ENCODE data around the gene SLC35E2B. TPM values are rescaled to one million over a fixed set of nuclear protein-coding genes. Genes with fewer than 3 reads are reported as not detected.

Gene SLC35E2B
- total RNA-seq, 1 experiment from 2014 or later, result 41.7 TPM

DNA sequence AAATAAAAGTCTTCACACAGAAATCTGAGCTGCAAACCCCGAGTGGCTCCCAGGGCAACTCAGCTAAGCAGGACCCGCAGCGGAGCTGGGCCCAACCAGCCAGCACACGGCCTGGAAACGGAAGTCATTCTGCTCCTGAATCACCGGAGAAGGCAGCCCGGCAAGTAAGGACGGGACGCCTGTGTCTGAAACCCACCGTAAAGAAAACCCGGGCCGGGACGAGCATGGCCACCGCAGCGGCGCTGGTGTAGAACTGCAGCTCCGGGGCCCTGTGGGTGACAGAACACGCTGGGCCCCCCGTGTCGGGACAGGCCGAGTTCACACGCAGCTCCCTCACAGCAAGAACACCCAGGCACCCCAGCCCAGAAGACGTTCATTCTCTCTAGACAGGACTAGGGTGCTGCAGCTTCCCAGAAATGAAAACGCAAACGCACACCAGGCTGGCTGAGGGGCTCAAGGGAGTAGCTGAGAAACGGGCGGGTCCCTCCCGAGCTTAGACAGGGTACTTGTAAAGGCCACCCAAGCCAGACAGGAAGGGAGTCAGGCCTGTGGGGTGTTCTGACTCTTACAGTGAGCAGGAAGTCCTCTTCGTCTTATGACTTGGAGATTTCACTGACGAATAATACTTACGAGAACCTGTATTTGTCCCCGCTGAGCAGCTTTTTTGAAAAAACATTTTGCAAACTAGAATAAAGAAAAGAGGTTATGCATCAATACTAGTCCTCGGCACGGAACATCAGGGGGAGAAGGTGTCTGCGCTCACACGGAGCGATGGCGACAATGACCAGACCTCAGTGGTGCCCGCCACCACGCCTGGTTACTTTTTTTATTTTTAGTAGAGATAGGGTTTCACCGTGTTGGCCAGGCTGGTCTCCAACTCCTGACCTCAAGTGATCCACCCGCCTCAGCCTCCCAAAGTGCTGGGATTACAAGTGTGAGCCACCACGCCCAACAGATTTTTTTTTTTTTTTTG lies 22.8 kb downstream of the SLC35E2B start:
- H3K27ac Mint-ChIP-seq, result no peak overlapping the region; a peak in 1 of 7 replicates
- H3K4me3 Mint-ChIP-seq, result no peak overlapping the region

More for the DNA sequence above, 22.8 kb downstream of the SLC35E2B start:
- Histone ChIP-seq H3K9ac (ENCODE audit: extremely low read depth, insufficient read length, low read length) (no peak overlapping the region), H4K20me1 (ENCODE audit: control insufficient read depth, insufficient read depth, insufficient read length) (no peaks in the 10 kb centered on the region), H3K18ac (ENCODE audit: insufficient read length, low read depth, low read length) (no peak overlapping the region), H3K4ac (ENCODE audit: low read depth, low read length) (no peak overlapping the region), H2BK20ac (ENCODE audit: low read depth, low read length, poor library complexity, severe bottlenecking) (no peak overlapping the region), H2BK5ac (ENCODE audit: insufficient read length, low read length) (no peak overlapping the region), H3K14ac (ENCODE audit: insufficient read depth, low read length) (no peak overlapping the region), H3K23ac (ENCODE audit: insufficient read length, low read depth, low read length) (no peak overlapping the region), H3K79me2 (ENCODE audit: insufficient read depth, low read length) (no peaks in the 10 kb centered on the region), H3K23me2 (ENCODE audit: insufficient read length, low read depth, low read length, poor library complexity, severe bottlenecking) (no peaks in the 10 kb centered on the region), H2AK5ac (ENCODE audit: insufficient read length, low read length) (no peak overlapping the region), H3K56ac (ENCODE audit: insufficient read length, low read depth, low read length) (no peak overlapping the region), H2AFZ (ENCODE audit: low read length) (no peak overlapping the region), H3T11ph (ENCODE audit: low read length) (no peak overlapping the region), H3K79me1 (ENCODE audit: insufficient read depth, low read depth, low read length, poor library complexity, severe bottlenecking) (no peaks in the 10 kb centered on the region), H3K4me2 (ENCODE audit: insufficient read depth, insufficient read length, low read length) (no peak overlapping the region), H3K4me1 (ENCODE audit: insufficient read depth, low read length) (no peaks in the 10 kb centered on the region), H2BK120ac (ENCODE audit: low read depth, low read length, poor library complexity, severe bottlenecking) (no peak overlapping the region), H4K91ac (ENCODE audit: insufficient read length, low read depth, low read length) (no peak overlapping the region), H4K5ac (ENCODE audit: insufficient read length, low read depth, low read length) (no peak overlapping the region), H2BK12ac (ENCODE audit: insufficient read length, low read depth, low read length) (no peak overlapping the region), H4K8ac (replicated peaks; ENCODE audit: insufficient read length, low read depth, low read length) (no peak overlapping the region), H2BK15ac (ENCODE audit: low read depth, low read length) (no peak overlapping the region), H3K27ac (ENCODE audit: insufficient read length, low read depth, low read length) (no peak overlapping the region), H3K27me3 (ENCODE audit: insufficient read depth, low read length) (no peaks in the 10 kb centered on the region), H3K9me3 (ENCODE audit: control insufficient read depth, low read depth, low read length) (no peaks in the 10 kb centered on the region)
- TF ChIP-seq, protein P1, sequence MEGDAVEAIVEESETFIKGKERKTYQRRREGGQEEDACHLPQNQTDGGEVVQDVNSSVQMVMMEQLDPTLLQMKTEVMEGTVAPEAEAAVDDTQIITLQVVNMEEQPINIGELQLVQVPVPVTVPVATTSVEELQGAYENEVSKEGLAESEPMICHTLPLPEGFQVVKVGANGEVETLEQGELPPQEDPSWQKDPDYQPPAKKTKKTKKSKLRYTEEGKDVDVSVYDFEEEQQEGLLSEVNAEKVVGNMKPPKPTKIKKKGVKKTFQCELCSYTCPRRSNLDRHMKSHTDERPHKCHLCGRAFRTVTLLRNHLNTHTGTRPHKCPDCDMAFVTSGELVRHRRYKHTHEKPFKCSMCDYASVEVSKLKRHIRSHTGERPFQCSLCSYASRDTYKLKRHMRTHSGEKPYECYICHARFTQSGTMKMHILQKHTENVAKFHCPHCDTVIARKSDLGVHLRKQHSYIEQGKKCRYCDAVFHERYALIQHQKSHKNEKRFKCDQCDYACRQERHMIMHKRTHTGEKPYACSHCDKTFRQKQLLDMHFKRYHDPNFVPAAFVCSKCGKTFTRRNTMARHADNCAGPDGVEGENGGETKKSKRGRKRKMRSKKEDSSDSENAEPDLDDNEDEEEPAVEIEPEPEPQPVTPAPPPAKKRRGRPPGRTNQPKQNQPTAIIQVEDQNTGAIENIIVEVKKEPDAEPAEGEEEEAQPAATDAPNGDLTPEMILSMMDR (conservative IDR thresholded peaks at IDR 0.05), result no peak
- Mint-ChIP-seq H3K36me3 (ENCODE audit: insufficient read depth in 1 of 3, low read depth in 3 of 3) (peaks cover 10 to 51% (median 48%) of the 10 kb centered on the region in 3 experiments; a peak in 6 of 7 replicates), H3K27me3 (ENCODE audit: low read depth) (no peaks in the 10 kb centered on the region), H3K9me3 (no peaks in the 10 kb centered on the region), H3K4me1 (no peaks in the 10 kb centered on the region)
- no peak for DNase-seq
- no CpG with 5 or more reads among the region's 43 CpGs for WGBS (ENCODE audit: extremely low coverage, insufficient read length, low lambda C conversion rate)
